HG03025 (cell line): ENCODE data around the gene IVL.

Experiments used
- ATAC-seq: cut with Tn5 transposase; IDR thresholded peaks from one replicate; pipeline ENCODE4 v1.9.1; 2021; ENCODE audit warnings: mild to moderate bottlenecking, moderate library complexity; ENCODE audit not compliant: unreplicated experiment, low FRiP score

IVL gene

DNA sequence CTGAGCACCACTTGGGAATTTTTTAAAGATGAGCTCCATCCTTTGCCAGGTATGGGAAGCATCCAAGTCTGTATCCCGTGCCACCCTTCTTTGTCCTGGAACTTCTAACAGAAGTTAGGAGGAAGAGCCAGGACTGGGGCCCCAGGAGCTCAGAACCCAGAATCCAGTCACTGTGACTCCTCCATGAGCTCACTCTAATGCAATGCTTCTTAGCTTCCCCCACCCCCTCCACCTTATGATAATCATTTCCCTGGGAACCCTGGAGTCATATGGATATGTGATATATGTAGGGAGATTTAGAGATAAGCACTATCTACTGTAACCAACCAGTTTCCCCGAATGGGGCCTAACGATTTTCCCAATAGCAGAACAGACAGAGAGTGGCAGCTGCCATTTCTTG is 37.9 kb downstream of the IVL start:
- no peak for ATAC-seq

DNA sequence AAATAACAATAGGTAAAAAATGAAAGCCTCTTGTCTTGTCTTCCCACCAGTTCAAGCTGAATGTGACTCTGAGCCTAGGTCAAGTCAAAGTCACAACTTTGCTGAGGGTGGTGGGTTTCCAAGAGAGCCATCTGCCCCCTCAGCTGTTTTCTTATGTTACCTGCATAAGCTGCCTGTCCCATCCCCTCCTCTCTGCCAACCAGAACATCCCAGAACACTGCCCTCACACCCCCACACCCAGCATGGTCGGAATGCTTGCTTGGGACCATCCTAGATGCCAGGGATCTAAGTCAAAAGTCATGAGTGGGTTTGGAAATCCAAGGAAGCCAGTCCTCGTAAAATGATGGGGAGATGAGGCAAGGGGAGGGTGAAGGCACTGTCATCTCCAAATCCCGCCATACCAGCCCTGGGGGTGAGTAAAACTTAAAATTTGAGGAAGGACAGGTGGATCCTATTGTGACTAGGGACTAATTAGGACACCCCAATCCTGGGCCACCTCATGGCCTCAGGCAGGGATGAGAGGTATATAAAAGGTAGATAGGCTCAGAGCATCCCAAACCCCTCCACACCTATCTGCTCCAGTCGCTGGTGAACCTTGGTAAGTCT is 38.4 kb downstream of the IVL start, which contains the start of gene SPRR5:
Gene SPRR5, plus strand, starts transcription at position 556 of the 606 bp plus-strand sequence. CDS start 1,349 bp downstream, outside the sequence.
- ATAC-seq, result no peak

DNA sequence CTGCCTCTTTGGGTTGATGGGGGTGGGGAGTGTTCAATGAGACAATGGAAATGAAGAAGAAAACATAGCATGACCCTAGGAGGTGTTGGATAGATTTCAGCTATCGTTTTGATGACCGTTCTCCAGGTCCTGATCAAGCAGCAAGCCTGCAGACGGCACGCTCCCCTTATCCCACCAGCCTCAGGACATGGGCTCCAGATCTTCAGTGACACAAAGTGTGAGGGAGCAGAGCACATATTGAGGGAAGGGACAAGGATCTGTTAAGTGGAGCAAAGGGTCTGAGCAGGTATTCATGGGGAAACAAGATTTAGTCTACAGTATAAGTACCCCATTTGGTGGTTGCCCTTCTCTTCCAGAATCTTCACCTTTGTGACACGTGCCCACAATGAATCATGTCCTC is 43.4 kb downstream of the IVL start:
- ATAC-seq, result no peak

DNA sequence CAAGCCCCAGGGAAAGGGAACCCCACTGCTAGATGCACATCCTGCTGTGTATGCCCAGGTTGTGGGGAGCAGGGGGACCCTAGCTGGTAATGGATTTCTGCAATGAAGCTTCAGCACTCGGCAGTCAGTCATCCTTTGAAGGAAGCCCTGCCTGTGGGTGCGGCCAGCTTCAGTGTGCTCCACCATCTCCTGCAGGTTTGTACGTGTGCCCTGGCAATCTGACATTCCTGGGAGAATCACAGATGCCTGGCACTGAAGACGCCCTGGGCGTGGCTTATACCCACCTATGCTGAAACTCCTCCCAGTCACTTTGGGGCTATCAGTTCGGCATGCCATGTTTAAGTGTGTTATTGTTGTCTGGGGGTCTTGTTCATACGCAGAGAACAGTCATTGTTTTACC is 45.4 kb downstream of the IVL start:
- ATAC-seq, result no peak

DNA sequence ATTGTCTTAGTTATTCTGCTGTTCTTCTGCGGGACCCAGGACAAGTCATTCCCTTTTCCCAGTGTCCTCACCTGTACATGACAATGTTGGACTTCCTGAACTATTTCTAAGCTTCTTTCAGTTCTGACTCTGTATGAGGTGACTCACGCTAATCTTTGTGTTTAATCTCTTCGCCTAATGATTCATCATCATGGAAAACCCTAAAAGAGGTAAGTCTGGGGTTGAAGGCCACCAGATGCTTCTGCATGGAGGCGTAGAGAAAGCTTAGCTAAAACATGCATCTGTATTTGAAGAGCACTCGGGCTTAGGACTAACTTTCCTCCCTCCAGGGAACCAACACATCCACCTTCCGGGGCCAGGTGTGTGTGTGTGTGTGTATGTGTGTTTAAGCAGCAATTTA is 46.1 kb downstream of the IVL start:
- ATAC-seq, result no peak

DNA sequence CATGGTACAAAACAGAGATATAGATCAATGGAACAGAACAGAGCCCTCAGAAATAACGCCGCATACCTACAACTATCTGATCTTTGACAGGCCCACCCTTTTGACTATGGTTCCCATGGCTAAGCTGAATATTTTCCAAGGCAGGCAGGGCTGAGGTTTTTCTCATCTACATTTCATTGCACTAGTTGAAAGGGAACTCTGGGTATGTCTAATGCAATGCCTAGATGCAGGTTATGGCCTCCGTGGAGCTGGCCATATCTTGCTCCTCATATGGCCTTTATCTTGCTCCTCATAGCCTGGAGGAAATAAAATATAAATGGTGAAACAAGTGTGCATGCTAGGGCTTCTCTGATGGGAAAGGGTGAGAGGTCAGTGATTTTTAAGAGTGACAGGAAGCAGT is 49.2 kb downstream of the IVL start:
- ATAC-seq, result no peak

DNA sequence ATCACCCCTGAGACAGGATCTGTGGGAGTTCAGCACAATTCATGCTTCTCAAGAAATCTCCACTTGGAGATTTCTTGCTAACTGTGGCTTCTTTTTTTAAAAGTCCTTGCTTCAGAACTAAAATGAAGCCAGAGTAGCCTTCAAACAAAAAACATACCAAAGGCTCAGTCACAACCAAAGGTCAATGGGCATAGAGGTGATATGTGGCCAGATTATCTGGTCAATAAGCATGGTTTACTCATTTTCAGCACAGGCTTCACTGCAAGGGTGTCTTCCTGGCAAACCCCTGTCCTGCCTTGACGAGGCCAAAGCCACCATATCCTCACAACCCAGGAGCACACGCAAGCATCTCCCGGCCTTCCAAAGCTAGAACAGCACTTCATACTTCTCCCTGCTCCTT is 50.9 kb downstream of the IVL start:
- no peak for ATAC-seq

DNA sequence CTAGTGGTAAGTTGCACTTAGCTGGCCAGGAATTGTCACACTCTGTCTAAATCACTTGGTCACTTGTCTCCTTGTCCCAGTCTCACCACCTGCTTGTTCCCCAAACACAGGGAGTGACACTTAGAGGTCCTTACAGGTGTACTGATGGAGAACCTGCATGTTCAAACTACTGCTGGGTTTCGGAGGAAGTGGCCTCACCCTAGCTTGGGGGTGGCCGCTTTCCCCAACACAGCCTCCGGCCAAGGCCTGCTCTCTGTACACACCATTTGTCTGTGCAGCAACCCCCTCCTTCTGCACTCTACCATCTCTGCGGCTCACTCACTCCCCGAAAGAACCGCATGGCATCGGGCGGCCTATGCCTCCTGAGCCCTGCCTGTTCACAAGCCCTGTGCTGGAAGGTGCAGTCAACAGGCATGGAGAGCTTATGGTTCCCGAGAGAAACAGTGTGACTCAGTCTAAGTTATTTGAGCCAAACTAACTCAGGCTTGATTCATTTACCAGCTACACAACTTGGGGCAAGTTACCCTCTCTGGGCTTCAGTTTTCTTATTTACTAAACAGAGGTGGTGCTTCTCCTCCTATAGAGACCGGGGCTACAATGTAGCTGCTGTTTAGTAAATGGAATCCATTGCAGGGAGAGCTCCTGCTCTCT is 51.6 kb downstream of the IVL start:
- no peak for ATAC-seq

DNA sequence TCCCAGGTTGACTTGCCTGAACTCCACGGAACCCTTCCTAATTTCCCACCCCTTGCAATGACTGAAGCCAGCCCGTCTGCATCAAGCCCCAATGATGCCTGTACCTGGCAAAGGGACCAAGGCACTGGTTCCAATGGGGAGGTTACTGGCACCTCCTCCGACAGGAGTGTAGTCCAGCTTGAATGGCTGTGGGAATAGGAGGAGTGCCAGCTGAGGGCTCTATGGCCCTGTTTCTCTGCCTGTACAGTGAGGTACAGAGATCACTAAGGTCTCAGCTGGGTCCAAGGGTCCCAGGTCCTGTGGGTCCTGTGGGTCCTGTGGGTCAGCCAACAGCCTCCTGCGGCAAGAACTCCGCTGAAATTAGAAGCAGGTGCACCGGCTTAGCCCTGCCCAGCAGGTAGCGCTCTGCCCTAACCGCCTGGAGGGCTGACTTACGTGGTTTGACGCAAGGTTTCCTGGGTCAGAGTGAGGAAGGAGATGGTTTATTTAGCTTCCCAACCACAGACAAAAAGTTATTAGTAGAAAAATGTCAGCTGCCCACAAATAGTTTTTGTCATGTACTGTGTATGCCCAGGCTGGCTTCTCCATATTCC is 52.2 kb downstream of the IVL start:
- no peak for ATAC-seq
